Activated CD8-positive, alpha-beta T cell treated with anti-CD3 and anti-CD28 coated beads for 36 hours (primary cell): Measurements from ENCODE around the gene GCDH. TPM values are rescaled to one million over a fixed set of nuclear protein-coding genes. Genes with fewer than 3 reads are reported as not detected.
A peak's percentile ranks its signal among the peaks of the same experiment; 100 is the strongest.

Experiments used
- ATAC-seq: fragments of 200-7000 bp; cut with Tn5 transposase; one replicate; pipeline ENCODE4 v1.10.0; 2021; ENCODE audit warnings: mild to moderate bottlenecking, moderate library complexity
- CTCF ChIA-PET: fragments of 350-600 bp; sonication (Branson Sonifier 250); formaldehyde crosslinking; loops from one replicate; lab custom pipeline; 2021; ENCODE audit warnings: antibody characterized with exemption; lab: Charles Lee
- POLR2A ChIA-PET: fragments of 350-600 bp; sonication (Branson Sonifier 250); formaldehyde crosslinking; loops from one replicate; lab custom pipeline; 2021; ENCODE audit warnings: antibody characterized with exemption; lab: Charles Lee
- DNase-seq: peaks from one replicate; pipeline ENCODE4 v3.0.0-alpha.2; 2020
- H3K27ac Mint-ChIP-seq: one replicate; pipeline ENCODE4 v1.8.0; 2021; ENCODE audit warnings: mild to moderate bottlenecking, mixed read lengths
- H3K27me3 Mint-ChIP-seq: one replicate; pipeline ENCODE4 v1.8.0; 2021; ENCODE audit warnings: mixed read lengths
- H3K36me3 Mint-ChIP-seq: one replicate; pipeline ENCODE4 v1.8.0; 2021; ENCODE audit warnings: low read depth, mixed read lengths
- H3K4me1 Mint-ChIP-seq: one replicate; pipeline ENCODE4 v1.8.0; 2021; ENCODE audit warnings: low read depth, mixed read lengths
- H3K4me3 Mint-ChIP-seq: one replicate; pipeline ENCODE4 v1.8.0; 2021; ENCODE audit warnings: mild to moderate bottlenecking, moderate library complexity, mixed read lengths
- H3K9me3 Mint-ChIP-seq: one replicate; pipeline ENCODE4 v1.8.0; 2021; ENCODE audit warnings: mixed read lengths
- intact Hi-C: fragments of 100-400 bp; cut with micrococcal nuclease; formaldehyde crosslinking; loops from one replicate; pipeline ENCODE4 v1.10.0; 2022
- total RNA-seq, 2 experiments: library from RNA; stranded (reverse); gene quantifications; one replicate each; pipeline ENCODE4 v1.2.3, GENCODE V29; 2021
- TF ChIP-seq, protein P1 (sequence below): fragments of 200-600 bp; IDR thresholded peaks from one replicate; pipeline ENCODE4 v1.8.0; 2022; ENCODE audit warnings: antibody characterized with exemption, mild to moderate bottlenecking

GCDH gene
- total RNA-seq, 2 experiments from 2014 or later, result 37.5 to 43.8 TPM

DNA sequence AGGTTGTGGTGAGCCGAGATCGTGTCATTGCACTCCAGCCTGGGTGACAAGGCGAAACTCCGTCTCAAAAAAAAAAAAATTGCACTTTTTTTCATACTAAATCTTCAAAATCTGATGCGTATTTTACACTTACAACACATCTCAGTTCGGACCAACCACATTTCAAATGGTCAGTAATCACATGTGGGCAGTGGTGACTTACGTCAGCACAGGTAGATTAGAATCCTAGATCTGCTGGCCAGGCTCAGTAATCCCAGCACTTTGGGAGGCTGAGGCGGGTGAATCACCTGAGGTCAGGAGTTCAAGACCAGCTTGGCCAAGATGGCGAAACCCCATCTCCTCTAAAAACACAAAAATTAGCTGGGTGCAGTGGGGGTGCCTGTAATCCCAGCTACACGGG, 44.1 kb downstream of the GCDH start:
- DNase-seq, result no peak
- CTCF ChIA-PET, result no interaction called here
- peaks cover 51% of the 10 kb centered on the region for H3K4me1 Mint-ChIP-seq
- no peak overlapping the region for H3K27ac Mint-ChIP-seq
- ATAC-seq, result no peak
- H3K36me3 Mint-ChIP-seq, result peaks cover 44% of the 10 kb centered on the region
- H3K27me3 Mint-ChIP-seq, result no peaks in the 10 kb centered on the region
- TF ChIP-seq, protein P1, sequence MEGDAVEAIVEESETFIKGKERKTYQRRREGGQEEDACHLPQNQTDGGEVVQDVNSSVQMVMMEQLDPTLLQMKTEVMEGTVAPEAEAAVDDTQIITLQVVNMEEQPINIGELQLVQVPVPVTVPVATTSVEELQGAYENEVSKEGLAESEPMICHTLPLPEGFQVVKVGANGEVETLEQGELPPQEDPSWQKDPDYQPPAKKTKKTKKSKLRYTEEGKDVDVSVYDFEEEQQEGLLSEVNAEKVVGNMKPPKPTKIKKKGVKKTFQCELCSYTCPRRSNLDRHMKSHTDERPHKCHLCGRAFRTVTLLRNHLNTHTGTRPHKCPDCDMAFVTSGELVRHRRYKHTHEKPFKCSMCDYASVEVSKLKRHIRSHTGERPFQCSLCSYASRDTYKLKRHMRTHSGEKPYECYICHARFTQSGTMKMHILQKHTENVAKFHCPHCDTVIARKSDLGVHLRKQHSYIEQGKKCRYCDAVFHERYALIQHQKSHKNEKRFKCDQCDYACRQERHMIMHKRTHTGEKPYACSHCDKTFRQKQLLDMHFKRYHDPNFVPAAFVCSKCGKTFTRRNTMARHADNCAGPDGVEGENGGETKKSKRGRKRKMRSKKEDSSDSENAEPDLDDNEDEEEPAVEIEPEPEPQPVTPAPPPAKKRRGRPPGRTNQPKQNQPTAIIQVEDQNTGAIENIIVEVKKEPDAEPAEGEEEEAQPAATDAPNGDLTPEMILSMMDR, result no peak
- POLR2A ChIA-PET, result interaction anchor here (1.9 to 2.0 kb wide), 2 partner anchors 9 to 218 kb away, joined by 4 to 7 read pairs; no protein-coding TSS in a partner anchor
- no peak overlapping the region for H3K4me3 Mint-ChIP-seq
- H3K9me3 Mint-ChIP-seq, result no peaks in the 10 kb centered on the region
- intact Hi-C loops, result loop anchor here (10.0 kb wide), 1 partner anchor 50 kb away; the partner anchor contains the start of genes DNASE2 and KLF1

DNA sequence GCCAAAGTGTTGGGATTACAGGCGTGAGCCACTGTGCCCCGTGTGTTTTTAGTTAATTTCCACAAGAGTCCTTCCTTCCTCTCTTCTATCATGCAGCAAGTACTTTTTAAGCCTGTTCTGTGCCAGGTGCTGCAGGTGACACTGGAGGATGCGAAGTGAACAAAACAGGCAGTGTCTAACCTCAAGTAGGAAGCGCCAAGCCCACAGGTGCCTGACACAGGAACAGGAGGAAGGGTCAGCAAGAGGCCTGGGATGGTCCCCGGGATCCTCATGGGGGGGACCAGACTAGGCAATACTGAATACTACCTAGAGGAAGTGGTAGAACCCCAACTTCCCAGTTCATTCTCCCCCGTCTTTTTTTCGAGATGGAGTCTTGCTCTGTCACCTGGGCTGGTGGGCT, 45.6 kb downstream of the GCDH start:
- no peaks in the 10 kb centered on the region for H3K27me3 Mint-ChIP-seq
- TF ChIP-seq, protein P1, result no peak
- POLR2A ChIA-PET, result interaction anchor here (1.3 to 3.3 kb wide), 6 partner anchors 16 to 213 kb away, joined by 3 to 19 read pairs (median 14); partner anchors contain the start of genes DNASE2, GADD45GIP1 and GCDH
- H3K4me3 Mint-ChIP-seq, result peak overlapping the region; percentile 23
- DNase-seq (no peak), ATAC-seq (no peak)
- peaks cover 47% of the 10 kb centered on the region for H3K36me3 Mint-ChIP-seq
- H3K27ac Mint-ChIP-seq, result peak overlapping the region; percentile 43
- peaks cover 53% of the 10 kb centered on the region for H3K4me1 Mint-ChIP-seq
- CTCF ChIA-PET, result interaction anchor here (1.0 kb wide), 1 partner anchor 177 kb away, joined by 3 read pairs; no protein-coding TSS in a partner anchor
- H3K9me3 Mint-ChIP-seq, result no peaks in the 10 kb centered on the region
- intact Hi-C loops, result loop anchor here (10.0 kb wide), 1 partner anchor 52 kb away; the partner anchor contains the start of genes DNASE2 and KLF1

DNA sequence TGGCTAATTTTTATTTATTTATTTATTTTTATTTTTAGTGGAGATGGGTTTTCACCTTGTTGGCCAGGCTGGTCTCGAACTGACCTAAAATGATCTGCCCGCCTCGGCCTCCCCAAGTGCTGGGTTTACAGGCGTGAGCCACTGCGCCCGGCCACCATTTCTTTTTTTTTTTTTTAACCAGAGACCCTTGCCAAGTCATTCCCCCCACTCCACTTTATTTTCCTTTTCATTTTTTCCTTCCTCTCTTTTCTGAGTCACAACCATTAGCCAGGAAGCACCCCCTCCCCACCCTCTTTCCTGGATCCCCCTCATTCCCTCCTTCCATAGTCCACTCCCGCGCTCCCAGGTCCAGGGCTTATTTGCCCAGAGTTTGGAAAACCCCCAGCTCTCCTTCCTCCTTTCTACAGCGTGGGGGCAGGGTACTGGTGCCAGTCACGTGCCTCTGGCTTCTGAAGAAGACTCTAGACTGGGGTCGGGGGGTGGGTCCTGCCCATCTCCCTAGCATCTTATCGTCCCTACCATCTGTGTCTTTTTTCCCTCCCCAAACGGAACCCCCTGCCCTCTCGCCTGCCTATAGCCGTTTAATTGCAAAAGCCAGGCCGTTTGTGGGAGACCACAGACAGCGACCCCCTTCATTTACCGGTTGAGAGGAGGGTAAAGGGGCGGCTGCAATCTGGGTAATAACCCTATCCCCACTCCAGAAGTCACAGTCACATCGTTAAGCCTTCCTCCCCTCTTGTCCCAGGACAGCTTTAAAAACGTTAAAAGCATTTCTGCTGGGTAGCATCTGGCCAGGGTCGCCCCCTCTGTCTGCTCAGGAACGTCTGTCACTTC, 46.4 kb downstream of the GCDH start:
- peaks cover 52% of the 10 kb centered on the region for H3K36me3 Mint-ChIP-seq
- peak; percentile 57 for DNase-seq

DNA sequence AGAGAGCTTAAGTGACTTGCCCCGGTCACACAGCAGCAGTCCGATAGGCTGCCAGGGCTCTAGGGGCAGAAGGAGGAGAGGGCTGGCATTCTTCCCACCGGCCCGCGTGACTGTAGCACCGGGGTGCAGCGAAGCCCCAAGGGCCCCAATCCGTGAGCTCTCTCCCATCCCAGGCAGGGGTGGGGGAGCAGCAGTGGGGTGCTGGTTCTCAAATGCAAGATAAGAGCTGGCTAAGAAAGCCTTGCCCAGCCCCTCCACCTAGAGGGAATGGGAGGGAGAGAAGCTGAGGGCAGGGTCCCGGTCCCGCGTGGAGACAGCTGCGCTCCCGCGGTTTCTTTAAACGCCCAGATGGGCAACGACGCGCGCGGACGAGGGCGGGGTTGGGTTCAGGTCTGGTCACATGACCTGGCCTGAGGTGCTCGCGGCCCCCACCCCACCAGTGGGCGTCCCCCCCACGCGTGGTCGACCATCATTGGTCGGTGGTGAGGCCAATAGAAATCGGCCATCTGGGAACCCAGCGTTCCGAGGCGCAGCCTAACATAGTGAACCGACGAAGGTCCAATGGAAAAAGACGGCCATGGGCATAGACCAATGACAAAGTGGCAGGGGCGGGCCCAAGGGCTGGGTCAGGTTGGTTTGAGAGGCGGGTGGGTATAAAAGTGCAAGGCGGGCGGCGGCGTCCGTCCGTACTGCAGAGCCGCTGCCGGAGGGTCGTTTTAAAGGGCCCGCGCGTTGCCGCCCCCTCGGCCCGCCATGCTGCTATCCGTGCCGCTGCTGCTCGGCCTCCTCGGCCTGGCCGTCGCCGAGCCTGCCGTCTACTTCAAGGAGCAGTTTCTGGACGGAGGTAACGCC, 47.2 kb downstream of the GCDH start, which contains the start of gene CALR:
TSS of gene CALR (plus strand) at position 683 of the 852 bp plus-strand sequence. CDS start at position 754, 71 bp downstream.
- ChIA-PET POLR2A (interaction anchor here (0.8 to 3.3 kb wide), 19 partner anchors 8 to 215 kb away, joined by 3 to 19 read pairs (median 4); partner anchors contain the start of genes DNASE2, GADD45GIP1, GCDH and SYCE2), CTCF (interaction anchor here (1.0 to 3.0 kb wide), 4 partner anchors 27 to 178 kb away, joined by 3 to 10 read pairs (median 5); no protein-coding TSS in a partner anchor)
- DNase-seq, result peak; percentile 100
- peak; percentile 87 for ATAC-seq
- H3K27me3 Mint-ChIP-seq, result no peaks in the 10 kb centered on the region
- peaks cover 46% of the 10 kb centered on the region for H3K4me1 Mint-ChIP-seq
- TF ChIP-seq, protein P1, result no peak
- peak within 1 kb of the TSS; percentile 95 for H3K27ac Mint-ChIP-seq
- no peaks in the 10 kb centered on the region for H3K9me3 Mint-ChIP-seq
- H3K36me3 Mint-ChIP-seq, result peaks cover 51% of the 10 kb centered on the region
- intact Hi-C loops, result loop anchor here (10.0 kb wide), 1 partner anchor 53 kb away; the partner anchor contains the start of genes DNASE2 and KLF1
- H3K4me3 Mint-ChIP-seq, result peak within 1 kb of the TSS; percentile 99

More for the DNA sequence above, 46.4 kb downstream of the GCDH start:
- intact Hi-C loops, result loop anchor here (10.0 kb wide), 1 partner anchor 53 kb away; the partner anchor contains the start of genes DNASE2 and KLF1
- Mint-ChIP-seq H3K27ac (peak overlapping the region; percentile 95), H3K27me3 (no peaks in the 10 kb centered on the region), H3K4me1 (peaks cover 52% of the 10 kb centered on the region), H3K4me3 (peak overlapping the region; percentile 99), H3K9me3 (no peaks in the 10 kb centered on the region)
- no peak for ATAC-seq
- TF ChIP-seq, protein P1, result no peak
- ChIA-PET CTCF (interaction anchor here (1.0 to 3.0 kb wide), 4 partner anchors 28 to 178 kb away, joined by 3 to 10 read pairs (median 5); no protein-coding TSS in a partner anchor), POLR2A (interaction anchor here (0.8 to 3.3 kb wide), 17 partner anchors 9 to 214 kb away, joined by 3 to 19 read pairs (median 4); partner anchors contain the start of genes DNASE2, GADD45GIP1, GCDH and SYCE2)
